CD14-positive monocyte (primary cell): ENCODE measurements around the gene CADM2. TPM values are rescaled to one million over a fixed set of nuclear protein-coding genes. Genes with fewer than 3 reads are reported as not detected.

Experiments
- DNase-seq, 3 donors: peaks; one replicate each; pipeline ENCODE4 v3.0.0-alpha.2; 2011 to 2022
- H2AFZ ChIP-seq: 2 replicates; pipeline ENCODE4 v1.6.0; 2012; ENCODE audit warnings: mild to moderate bottlenecking, low read depth, low read length, inconsistent platforms; ENCODE audit not compliant: insufficient read depth, poor library complexity, severe bottlenecking
- H3K27ac ChIP-seq, 2 donors: 1 replicate in 1 of 2; 2 replicates in 1 of 2; pipeline ENCODE4 v1.5.1; 2012 to 2013; ENCODE audit warnings: low read length in 2 of 2, control low read depth in 1 of 2, inconsistent platforms in 1 of 2, low read depth in 1 of 2, mild to moderate bottlenecking in 1 of 2
- H3K27me3 ChIP-seq, 2 donors: one replicate each; pipeline versions ENCODE4 v1.6.0 to v1.6.1; 2011 to 2013; ENCODE audit warnings: low read length in 2 of 2; ENCODE audit not compliant: control insufficient read depth in 2 of 2, insufficient read depth in 2 of 2
- H3K36me3 ChIP-seq, 2 donors: replicated peaks in 1 of 2; 1 replicate in 1 of 2; 2 replicates in 1 of 2; pipeline versions ENCODE4 v1.5.1 to v1.6.1; 2012 to 2013; ENCODE audit warnings: low read length in 2 of 2, control low read depth in 1 of 2, inconsistent platforms in 1 of 2, mild to moderate bottlenecking in 1 of 2; ENCODE audit not compliant: insufficient read depth in 2 of 2, control insufficient read depth in 1 of 2
- H3K4me1 ChIP-seq, 2 donors: 1 replicate in 1 of 2; 2 replicates in 1 of 2; pipeline versions ENCODE4 v1.5.1 to v1.6.1; 2012 to 2013; ENCODE audit warnings: low read length in 2 of 2, control low read depth in 1 of 2, inconsistent platforms in 1 of 2, mild to moderate bottlenecking in 1 of 2, moderate library complexity in 1 of 2; ENCODE audit not compliant: insufficient read depth in 2 of 2, control insufficient read depth in 1 of 2
- H3K4me2 ChIP-seq: replicated peaks from 2 replicates; pipeline ENCODE3; 2012; ENCODE audit warnings: low read length, moderate library complexity, mild to moderate bottlenecking; ENCODE audit not compliant: poor library complexity, severe bottlenecking; ENCODE audit errors: extremely low read depth
- H3K4me3 ChIP-seq, 3 experiments: fragments of 200-600 bp in 1 of 3; sonication (generic) in 1 of 3; replicated peaks in 1 of 3; 1 replicate in 2 of 3; 2 replicates in 1 of 3; pipeline ENCODE4 v1.5.1; 2011 to 2013; ENCODE audit warnings: low read length in 3 of 3, mild to moderate bottlenecking in 3 of 3, control low read depth in 2 of 3, low read depth in 2 of 3, inconsistent platforms in 1 of 3, moderate library complexity in 1 of 3
- H3K79me2 ChIP-seq: 2 replicates; pipeline ENCODE4 v1.6.0; 2012; ENCODE audit warnings: mild to moderate bottlenecking, control low read depth, inconsistent platforms, low read length, moderate library complexity; ENCODE audit not compliant: insufficient read depth
- H3K9ac ChIP-seq: 2 replicates; pipeline ENCODE4 v1.6.0; 2017; ENCODE audit warnings: low read length, mild to moderate bottlenecking; ENCODE audit not compliant: insufficient read depth, poor library complexity, severe bottlenecking
- H3K9me3 ChIP-seq, 2 donors: replicated peaks in 1 of 2; 1 replicate in 1 of 2; 2 replicates in 1 of 2; pipeline versions ENCODE4 v1.5.1 to v1.6.1; 2012 to 2013; ENCODE audit warnings: low read length in 2 of 2, control low read depth in 1 of 2; ENCODE audit not compliant: control insufficient read depth in 1 of 2, insufficient read depth in 1 of 2
- H4K20me1 ChIP-seq: 2 replicates; pipeline ENCODE4 v1.6.0; 2012; ENCODE audit warnings: mild to moderate bottlenecking, low read length, control low read depth, moderate library complexity; ENCODE audit not compliant: insufficient read depth
- H3K27ac Mint-ChIP-seq, 7 donors: one replicate each; pipeline ENCODE4 v1.8.0; 2020; ENCODE audit warnings: mild to moderate bottlenecking in 7 of 7, mixed read lengths in 7 of 7, moderate library complexity in 6 of 7, inconsistent platforms in 2 of 7
- H3K27me3 Mint-ChIP-seq, 3 donors: one replicate each; pipeline ENCODE4 v1.8.0; 2021 to 2022; ENCODE audit warnings: low read depth in 3 of 3, mild to moderate bottlenecking in 3 of 3, mixed read lengths in 3 of 3, moderate library complexity in 3 of 3, inconsistent platforms in 1 of 3
- H3K36me3 Mint-ChIP-seq, 2 donors: one replicate each; pipeline ENCODE4 v1.8.0; 2020; ENCODE audit warnings: mixed read lengths in 2 of 2, inconsistent platforms in 1 of 2, mild to moderate bottlenecking in 1 of 2
- H3K4me1 Mint-ChIP-seq: one replicate; pipeline ENCODE4 v1.8.0; 2020; ENCODE audit warnings: mild to moderate bottlenecking, mixed read lengths
- H3K4me3 Mint-ChIP-seq, 2 donors: one replicate each; pipeline ENCODE4 v1.8.0; 2020; ENCODE audit warnings: mild to moderate bottlenecking in 2 of 2, mixed read lengths in 2 of 2, moderate library complexity in 1 of 2
- H3K9me3 Mint-ChIP-seq, 7 donors: one replicate each; pipeline ENCODE4 v1.8.0; 2020 to 2022; ENCODE audit warnings: mixed read lengths in 7 of 7, mild to moderate bottlenecking in 6 of 7, moderate library complexity in 6 of 7, inconsistent platforms in 2 of 7
- CTCF ChIP-seq: fragments of 200-600 bp; IDR thresholded peaks from one replicate; pipeline ENCODE4 v1.8.0; 2022; ENCODE audit warnings: antibody characterized with exemption, mild to moderate bottlenecking
- intact Hi-C, 2 donors: fragments of 100-400 bp; cut with micrococcal nuclease; formaldehyde crosslinking; loops; one replicate each; pipeline versions ENCODE4 v1.15.0 to v1.15.1; 2023
- polyA plus RNA-seq, 3 donors: library from polyadenylated mRNA; depleted of rRNA in 1 of 3; unstranded in 2 of 3; stranded (reverse) in 1 of 3; fragments of 300-500 nt in 2 of 3; fragments of >200 nt in 1 of 3; fragmentation: Illumina TruSeq in 2 of 3; gene quantifications; 1 replicate in 2 of 3; 2 replicates in 1 of 3; pipeline ENCODE4 v1.2.3, GENCODE V29; 2012 to 2021

Gene CADM2
- polyA plus RNA-seq, 3 donors: not detected

DNA sequence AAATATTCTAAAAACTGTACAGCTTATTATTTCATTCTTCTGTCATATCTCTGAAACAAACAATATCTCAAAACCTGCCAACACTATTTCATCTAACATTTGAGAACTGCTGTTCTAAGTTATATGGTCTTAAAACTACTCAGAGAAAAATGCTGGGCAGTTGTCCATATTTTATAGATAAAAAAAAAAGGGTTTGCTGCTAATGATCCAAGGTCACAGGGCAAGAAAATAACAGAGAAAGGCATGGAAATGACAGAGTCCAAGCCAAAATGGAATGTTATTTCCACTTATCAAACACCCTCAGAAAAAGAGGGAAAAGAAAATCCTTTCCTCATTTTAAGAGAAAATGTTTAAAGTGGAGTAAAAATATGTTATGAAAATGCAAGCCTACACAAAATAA lies 313.1 kb downstream of the CADM2 start:
- H3K9me3 Mint-ChIP-seq: no peaks in the 10 kb centered on the region
- H3K4me3 Mint-ChIP-seq: no peak overlapping the region
- H3K79me2 ChIP-seq: no peaks in the 10 kb centered on the region
- no peaks in the 10 kb centered on the region for H3K9me3 ChIP-seq
- no peaks in the 10 kb centered on the region for H3K27me3 ChIP-seq
- H3K4me3 ChIP-seq: no peak overlapping the region
- H3K27ac ChIP-seq: no peak overlapping the region
- H3K9ac ChIP-seq: no peak overlapping the region
- no peaks in the 10 kb centered on the region for H3K4me1 Mint-ChIP-seq
- no peaks in the 10 kb centered on the region for H3K36me3 ChIP-seq
- H3K27me3 Mint-ChIP-seq: no peaks in the 10 kb centered on the region
- H3K4me1 ChIP-seq: no peaks in the 10 kb centered on the region
- no peak overlapping the region for H3K27ac Mint-ChIP-seq
- no peak overlapping the region for H3K4me2 ChIP-seq
- DNase-seq: no peak
- no peak overlapping the region for H2AFZ ChIP-seq
- TF ChIP-seq CTCF: no peak
- H4K20me1 ChIP-seq: no peaks in the 10 kb centered on the region
- no peaks in the 10 kb centered on the region for H3K36me3 Mint-ChIP-seq
- intact Hi-C loops: no loop called here

DNA sequence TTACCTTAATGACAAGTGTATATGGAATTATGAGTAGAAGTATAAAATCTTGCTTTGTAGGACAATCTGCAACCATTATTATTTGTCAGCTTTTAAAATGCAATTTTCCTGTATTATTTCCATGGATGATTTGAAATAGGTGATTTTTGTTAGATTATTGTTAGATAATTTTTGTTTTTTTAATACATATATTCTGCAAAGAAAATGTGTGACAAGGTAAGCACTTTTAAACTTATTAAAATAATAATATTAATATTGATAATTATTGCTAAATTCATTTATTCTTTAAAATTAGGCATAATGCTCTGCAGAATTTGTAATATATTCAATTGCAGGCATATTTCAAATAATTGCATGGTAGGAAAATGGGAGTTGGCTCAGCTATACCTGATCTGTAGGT lies 329.5 kb downstream of the CADM2 start:
- Histone ChIP-seq H4K20me1 (no peaks in the 10 kb centered on the region), H3K4me3 (no peak overlapping the region), H2AFZ (no peak overlapping the region), H3K36me3 (no peaks in the 10 kb centered on the region), H3K9ac (no peak overlapping the region), H3K27me3 (no peaks in the 10 kb centered on the region), H3K79me2 (no peaks in the 10 kb centered on the region), H3K27ac (no peak overlapping the region), H3K4me2 (no peak overlapping the region), H3K9me3 (peaks cover 0 to 3% of the 10 kb centered on the region in 2 donors), H3K4me1 (no peaks in the 10 kb centered on the region)
- intact Hi-C loops: no loop called here
- H3K36me3 Mint-ChIP-seq: no peaks in the 10 kb centered on the region
- DNase-seq: no peak
- no peak for TF ChIP-seq CTCF
- peaks cover 0 to 1% (median 0%) of the 10 kb centered on the region in 3 donors for H3K27me3 Mint-ChIP-seq
- H3K4me1 Mint-ChIP-seq: no peaks in the 10 kb centered on the region
- peaks cover 0 to 9% (median 5%) of the 10 kb centered on the region in 7 donors for H3K9me3 Mint-ChIP-seq
- H3K27ac Mint-ChIP-seq: no peak overlapping the region
- no peak overlapping the region for H3K4me3 Mint-ChIP-seq
